Measurements from ENCODE around the gene ST6GALNAC3. TPM values are rescaled to one million over a fixed set of nuclear protein-coding genes. Genes with fewer than 3 reads are reported as not detected.

Gene ST6GALNAC3
- total RNA-seq, 2 experiments from 2014 or later = 0.50 to 1.2 TPM

DNA sequence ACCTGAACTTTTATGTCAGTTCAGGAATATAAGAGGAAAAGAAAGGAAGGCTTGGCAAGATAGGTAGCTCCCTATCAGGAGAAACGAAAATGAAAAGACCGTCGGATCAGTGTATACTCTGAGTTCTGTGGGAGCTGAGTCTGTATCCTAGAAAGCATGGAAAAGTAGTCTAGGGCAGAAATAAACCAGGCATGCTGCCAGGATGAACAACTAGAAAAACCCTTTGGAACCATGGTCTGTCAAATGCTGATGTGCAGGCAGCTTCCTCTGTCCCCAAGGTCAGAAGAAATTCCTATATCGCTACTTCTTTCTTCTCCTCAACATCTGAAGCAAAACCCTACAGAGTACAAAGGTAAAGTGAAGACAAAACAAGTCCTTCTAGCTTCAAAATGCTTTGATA is 268.8 kb downstream of the ST6GALNAC3 start:
- Histone ChIP-seq H3K4me1 (ENCODE audit: insufficient read depth, low read length, poor library complexity, severe bottlenecking) (no peaks in the 10 kb centered on the region), H3K9me2 (ENCODE audit: insufficient read depth, low read length) (no peaks in the 10 kb centered on the region), H3K36me3 (ENCODE audit: insufficient read depth, low read length) (no peaks in the 10 kb centered on the region), H3K4me2 (ENCODE audit: low read length) (no peak overlapping the region), H4K20me1 (ENCODE audit: insufficient read depth, low read length) (no peaks in the 10 kb centered on the region), H2AFZ (ENCODE audit: low read length) (no peak overlapping the region), H3K9me3 (ENCODE audit: low read length) (no peaks in the 10 kb centered on the region), H3K27ac (ENCODE audit: low read depth, low read length, poor library complexity, severe bottlenecking) (no peak overlapping the region), H3K79me2 (ENCODE audit: insufficient read depth, low read depth, low read length) (no peaks in the 10 kb centered on the region), H3K4me3 (ENCODE audit: low read depth, low read length, poor library complexity, severe bottlenecking) (no peak overlapping the region)
- CTCF ChIA-PET (ENCODE audit: unreplicated experiment) = interaction anchor here (0.5 kb wide), 1 partner anchor 287 kb away, joined by 5 read pairs; no protein-coding TSS in a partner anchor
- POLR2A ChIA-PET = interaction anchor here (0.7 to 0.9 kb wide), 2 partner anchors 17 to 175 kb away, joined by 3 to 4 read pairs; no protein-coding TSS in a partner anchor
- BruUV-seq (replicated peaks) = no TSS peak
- no peak for DNase-seq (ENCODE audit: low spot score)
- intact Hi-C loops (cut with micrococcal nuclease; ENCODE audit: unreplicated experiment) = no loop called here
- TF ChIP-seq CTCF (conservative IDR thresholded peaks at IDR 0.05; ENCODE audit: low read length) = no peak
- TF ChIP-seq EZH2phosphoT487 (IDR thresholded peaks at IDR 0.05; ENCODE audit: borderline replicate concordance, low read depth, low read length) = no peak

DNA sequence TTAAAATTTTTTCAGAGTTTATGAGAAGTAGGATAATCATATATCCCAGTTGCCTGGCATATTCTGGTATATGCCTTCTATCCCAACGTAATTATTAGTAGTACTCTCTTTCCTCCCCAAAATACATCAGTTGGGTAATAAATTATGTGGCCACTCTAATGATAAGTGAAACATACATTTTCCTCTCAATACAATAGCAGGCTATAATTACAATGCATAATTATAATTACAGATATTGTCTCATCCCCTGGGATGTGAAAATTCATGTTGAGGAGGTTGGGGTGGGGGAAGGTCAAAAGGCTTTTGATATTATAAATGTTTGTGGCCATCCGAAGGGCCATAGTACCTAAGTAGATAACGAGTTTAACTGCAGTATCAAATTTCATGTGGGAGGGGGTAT is 277.1 kb downstream of the ST6GALNAC3 start:
- Histone ChIP-seq H2AFZ (ENCODE audit: low read length) (no peak overlapping the region), H3K4me2 (ENCODE audit: low read length) (no peak overlapping the region), H4K20me1 (ENCODE audit: insufficient read depth, low read length) (no peaks in the 10 kb centered on the region), H3K36me3 (ENCODE audit: insufficient read depth, low read length) (no peaks in the 10 kb centered on the region), H3K9me2 (ENCODE audit: insufficient read depth, low read length) (no peaks in the 10 kb centered on the region), H3K9me3 (ENCODE audit: low read length) (no peaks in the 10 kb centered on the region), H3K4me1 (ENCODE audit: insufficient read depth, low read length, poor library complexity, severe bottlenecking) (no peaks in the 10 kb centered on the region), H3K79me2 (ENCODE audit: insufficient read depth, low read depth, low read length) (no peaks in the 10 kb centered on the region), H3K4me3 (ENCODE audit: low read depth, low read length, poor library complexity, severe bottlenecking) (no peak overlapping the region), H3K27ac (ENCODE audit: low read depth, low read length, poor library complexity, severe bottlenecking) (no peak overlapping the region)
- TF ChIP-seq EZH2phosphoT487 (IDR thresholded peaks at IDR 0.05; ENCODE audit: borderline replicate concordance, low read depth, low read length) (no peak), CTCF (conservative IDR thresholded peaks at IDR 0.05; ENCODE audit: low read length) (no peak)
- POLR2A ChIA-PET = no interaction called here
- intact Hi-C loops (cut with micrococcal nuclease; ENCODE audit: unreplicated experiment) = no loop called here
- no peak for DNase-seq (ENCODE audit: low spot score)
- CTCF ChIA-PET (ENCODE audit: unreplicated experiment) = no interaction called here
- no TSS peak for BruUV-seq (replicated peaks)

DNA sequence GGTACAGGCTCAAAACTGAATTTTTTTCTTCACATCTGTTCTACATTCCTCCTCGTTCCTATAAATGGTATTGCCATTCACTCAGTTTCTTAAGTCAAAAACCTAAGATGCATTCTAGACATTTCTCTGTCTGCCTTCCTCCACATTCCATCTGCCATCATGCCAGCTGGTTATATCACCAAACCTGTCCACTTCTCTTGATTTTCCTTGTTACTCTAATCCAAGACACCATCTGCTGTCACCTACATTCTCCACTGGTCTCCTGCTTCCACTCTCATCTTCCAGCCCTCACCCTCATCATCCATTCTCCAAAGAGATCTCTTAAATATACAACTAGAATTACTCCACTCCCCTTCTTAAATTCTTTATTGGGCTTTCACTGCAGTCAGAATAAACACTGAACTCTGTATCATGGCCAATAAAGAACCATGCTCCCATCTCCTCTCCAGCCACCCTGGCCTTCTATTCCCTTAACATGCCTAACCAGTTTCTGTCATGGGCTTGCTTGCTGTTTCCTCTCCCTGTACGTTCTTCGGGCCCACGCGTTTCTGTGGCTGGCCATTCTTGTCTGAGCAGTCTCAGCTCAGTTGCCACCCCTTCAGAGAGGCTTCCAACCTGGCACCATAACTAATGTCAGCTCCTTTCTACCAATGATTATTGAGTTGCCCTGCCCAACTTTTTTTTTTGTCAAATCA is 278.3 kb downstream of the ST6GALNAC3 start:
- Histone ChIP-seq H3K4me2 (ENCODE audit: low read length) (no peak overlapping the region), H2AFZ (ENCODE audit: low read length) (no peak overlapping the region), H3K9me3 (ENCODE audit: low read length) (no peaks in the 10 kb centered on the region), H3K9me2 (ENCODE audit: insufficient read depth, low read length) (no peaks in the 10 kb centered on the region), H3K4me1 (ENCODE audit: insufficient read depth, low read length, poor library complexity, severe bottlenecking) (no peaks in the 10 kb centered on the region), H4K20me1 (ENCODE audit: insufficient read depth, low read length) (no peaks in the 10 kb centered on the region), H3K36me3 (ENCODE audit: insufficient read depth, low read length) (no peaks in the 10 kb centered on the region), H3K27ac (ENCODE audit: low read depth, low read length, poor library complexity, severe bottlenecking) (no peak overlapping the region), H3K79me2 (ENCODE audit: insufficient read depth, low read depth, low read length) (no peaks in the 10 kb centered on the region), H3K4me3 (ENCODE audit: low read depth, low read length, poor library complexity, severe bottlenecking) (no peak overlapping the region)
- DNase-seq (ENCODE audit: low spot score) = no peak
- intact Hi-C loops (cut with micrococcal nuclease; ENCODE audit: unreplicated experiment) = no loop called here
- POLR2A ChIA-PET = interaction anchor here (0.6 to 1.4 kb wide), 5 partner anchors 22 to 1166 kb away, joined by 3 to 6 read pairs (median 4); no protein-coding TSS in a partner anchor
- no TSS peak for BruUV-seq (replicated peaks)
- CTCF ChIA-PET (ENCODE audit: unreplicated experiment) = no interaction called here
- TF ChIP-seq EZH2phosphoT487 (IDR thresholded peaks at IDR 0.05; ENCODE audit: borderline replicate concordance, low read depth, low read length) (no peak), CTCF (conservative IDR thresholded peaks at IDR 0.05; ENCODE audit: low read length) (no peak)

Data from OCI-LY7 (cell line).